IMR-90 (cell line): ENCODE data around the gene CRYBA1.

Source experiments
- CEBPB ChIP-seq: IDR thresholded peaks from 2 replicates; pipeline ENCODE4 v1.6.1; 2012; ENCODE audit warnings: low read depth, low read length, improper control_type of control experiment
- MAFK ChIP-seq: IDR thresholded peaks from 2 replicates; pipeline ENCODE4 v1.6.1; 2012; ENCODE audit warnings: low read depth, low read length, improper control_type of control experiment
- POLR2A ChIP-seq: IDR thresholded peaks from 2 replicates; pipeline ENCODE4 v1.6.1; 2012; ENCODE audit warnings: mild to moderate bottlenecking, low read depth, low read length
- RFX5 ChIP-seq: IDR thresholded peaks from 2 replicates; pipeline ENCODE4 v1.8.0; 2012; ENCODE audit warnings: low read depth, mild to moderate bottlenecking, low read length, moderate library complexity
- TF ChIP-seq, protein P1 (sequence below): conservative IDR thresholded peaks from 2 replicates; pipeline ENCODE4 v1.5.1; 2012; ENCODE audit warnings: mild to moderate bottlenecking, low read depth, low read length, improper control_type of control experiment
- TF ChIP-seq, protein P2 (sequence below): fragments of 150-350 bp; IDR thresholded peaks from 2 replicates; pipeline ENCODE4 v1.6.1; 2017; ENCODE audit warnings: mild to moderate bottlenecking, antibody characterized with exemption, low read length, low read depth

DNA sequence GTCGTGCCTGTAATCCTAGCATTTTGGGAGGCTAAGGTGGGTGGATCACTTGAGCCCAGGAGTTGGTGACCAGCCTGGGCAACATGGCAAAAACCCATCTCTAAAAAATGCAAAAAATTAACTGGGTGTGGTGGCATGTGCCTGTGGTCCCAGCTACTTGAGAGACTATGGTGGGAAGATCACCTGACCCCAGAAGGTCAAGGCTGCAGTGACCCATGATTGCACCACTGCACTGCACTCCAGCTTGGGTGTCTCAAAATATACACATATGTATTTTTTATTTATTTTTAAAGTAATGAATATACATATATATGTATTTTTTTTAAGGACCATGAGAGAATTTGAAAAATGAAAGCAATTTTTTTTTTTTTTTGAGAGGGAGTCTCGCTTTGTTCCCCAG is 52.4 kb downstream of the CRYBA1 start:
- TF ChIP-seq, protein P1, sequence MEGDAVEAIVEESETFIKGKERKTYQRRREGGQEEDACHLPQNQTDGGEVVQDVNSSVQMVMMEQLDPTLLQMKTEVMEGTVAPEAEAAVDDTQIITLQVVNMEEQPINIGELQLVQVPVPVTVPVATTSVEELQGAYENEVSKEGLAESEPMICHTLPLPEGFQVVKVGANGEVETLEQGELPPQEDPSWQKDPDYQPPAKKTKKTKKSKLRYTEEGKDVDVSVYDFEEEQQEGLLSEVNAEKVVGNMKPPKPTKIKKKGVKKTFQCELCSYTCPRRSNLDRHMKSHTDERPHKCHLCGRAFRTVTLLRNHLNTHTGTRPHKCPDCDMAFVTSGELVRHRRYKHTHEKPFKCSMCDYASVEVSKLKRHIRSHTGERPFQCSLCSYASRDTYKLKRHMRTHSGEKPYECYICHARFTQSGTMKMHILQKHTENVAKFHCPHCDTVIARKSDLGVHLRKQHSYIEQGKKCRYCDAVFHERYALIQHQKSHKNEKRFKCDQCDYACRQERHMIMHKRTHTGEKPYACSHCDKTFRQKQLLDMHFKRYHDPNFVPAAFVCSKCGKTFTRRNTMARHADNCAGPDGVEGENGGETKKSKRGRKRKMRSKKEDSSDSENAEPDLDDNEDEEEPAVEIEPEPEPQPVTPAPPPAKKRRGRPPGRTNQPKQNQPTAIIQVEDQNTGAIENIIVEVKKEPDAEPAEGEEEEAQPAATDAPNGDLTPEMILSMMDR = no peak
- TF ChIP-seq CEBPB (no peak), RFX5 (no peak), MAFK (no peak), POLR2A (no peak)
- TF ChIP-seq, protein P2, sequence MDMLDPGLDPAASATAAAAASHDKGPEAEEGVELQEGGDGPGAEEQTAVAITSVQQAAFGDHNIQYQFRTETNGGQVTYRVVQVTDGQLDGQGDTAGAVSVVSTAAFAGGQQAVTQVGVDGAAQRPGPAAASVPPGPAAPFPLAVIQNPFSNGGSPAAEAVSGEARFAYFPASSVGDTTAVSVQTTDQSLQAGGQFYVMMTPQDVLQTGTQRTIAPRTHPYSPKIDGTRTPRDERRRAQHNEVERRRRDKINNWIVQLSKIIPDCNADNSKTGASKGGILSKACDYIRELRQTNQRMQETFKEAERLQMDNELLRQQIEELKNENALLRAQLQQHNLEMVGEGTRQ = no peak
